Inflammatory macrophage (primary cell): Measurements from ENCODE around the gene PPP1R12C.
A peak's percentile ranks its signal among the peaks of the same experiment; 100 is the strongest.

Source experiments
- DNase-seq, 2 donors: peaks; one replicate each; pipeline ENCODE4 v3.0.0-alpha.2; 2020 to 2022

Gene PPP1R12C

GRCh38 chr19:55042688-55043087 lies 74.7 kb downstream of the PPP1R12C start:
- DNase-seq: no peak

- no peak for DNase-seq
These were observed 75.1 kb downstream of the PPP1R12C start for GRCh38 chr19:55042344-55042678.

- DNase-seq: peak; percentile 11 to 43
These were observed 75.7 kb downstream of the PPP1R12C start for GRCh38 chr19:55041627-55042343.

GRCh38 chr19:55041244-55041626 lies 76.2 kb downstream of the PPP1R12C start:
- DNase-seq: no peak
